ENCODE measurements around the gene CACNA1I. TPM values are rescaled to one million over a fixed set of nuclear protein-coding genes. Genes with fewer than 3 reads are reported as not detected.
A peak's percentile ranks its signal among the peaks of the same experiment; 100 is the strongest.

Gene CACNA1I
- total and polyA plus RNA-seq, 12 donors, result under 0.01 to 0.06 (median 0.05) TPM; not detected in 6

DNA sequence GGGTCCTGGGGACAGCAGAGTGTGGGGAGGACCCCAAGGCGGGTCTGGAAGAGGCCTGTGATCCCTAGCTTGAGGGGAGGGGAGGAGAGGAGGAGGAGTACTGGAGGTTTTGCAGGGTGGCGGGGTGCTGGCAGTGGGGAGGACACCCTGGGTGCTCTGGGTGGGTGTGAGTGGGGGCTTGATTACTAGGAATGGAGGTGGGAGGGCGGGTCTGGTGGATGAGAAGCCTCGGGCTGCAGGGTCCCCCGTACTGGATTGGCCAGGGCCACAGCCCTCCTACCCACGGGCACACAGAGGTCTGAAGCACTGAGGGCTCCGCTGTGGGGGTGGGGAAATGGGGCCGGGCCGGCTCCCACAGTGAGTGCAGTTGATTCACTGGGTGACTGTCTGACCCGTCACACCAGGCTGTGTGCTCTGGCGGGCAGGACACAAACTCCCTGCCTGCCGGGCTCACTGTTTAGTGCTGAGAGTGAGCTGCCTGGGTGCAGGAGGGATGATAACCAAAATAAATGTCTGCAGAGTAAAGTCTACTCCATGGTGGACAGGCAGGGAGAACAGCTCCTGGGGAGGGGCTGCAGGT lies 114.2 kb downstream of the CACNA1I start:
- peaks cover 10 to 94% (median 74%) of the 10 kb centered on the region in 7 donors for H3K27me3 ChIP-seq
- no peak for DNase-seq
- intact Hi-C loops (cut with DNase I), result no loop called here

DNA sequence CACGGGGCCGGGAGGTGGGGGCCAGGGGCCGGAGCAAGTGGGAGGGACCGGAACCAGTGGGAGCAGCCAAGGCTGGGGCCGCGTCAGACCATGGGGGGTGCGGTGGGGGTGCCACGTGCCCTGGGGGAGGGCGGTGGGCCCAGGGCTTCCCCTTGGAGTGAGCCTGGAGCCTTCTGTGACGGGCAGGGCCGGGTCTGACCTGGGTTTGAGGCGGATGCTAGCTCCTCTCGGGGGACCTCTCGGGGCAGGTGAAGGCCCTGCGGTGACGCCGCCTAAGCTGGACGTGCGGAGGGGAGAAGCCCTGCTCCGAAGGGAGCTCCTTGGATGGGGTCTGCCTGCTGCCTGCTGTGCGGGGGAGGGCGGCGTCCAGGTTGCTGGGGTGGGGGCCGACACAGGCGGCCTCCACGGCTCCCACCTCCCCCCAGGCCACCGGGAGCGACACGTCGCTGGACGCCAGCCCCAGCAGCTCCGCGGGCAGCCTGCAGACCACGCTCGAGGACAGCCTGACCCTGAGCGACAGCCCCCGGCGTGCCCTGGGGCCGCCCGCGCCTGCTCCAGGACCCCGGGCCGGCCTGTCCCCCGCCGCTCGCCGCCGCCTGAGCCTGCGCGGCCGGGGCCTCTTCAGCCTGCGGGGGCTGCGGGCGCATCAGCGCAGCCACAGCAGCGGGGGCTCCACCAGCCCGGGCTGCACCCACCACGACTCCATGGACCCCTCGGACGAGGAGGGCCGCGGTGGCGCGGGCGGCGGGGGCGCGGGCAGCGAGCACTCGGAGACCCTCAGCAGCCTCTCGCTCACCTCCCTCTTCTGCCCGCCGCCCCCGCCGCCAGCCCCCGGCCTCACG lies 115.0 kb downstream of the CACNA1I start:
- TF ChIP-seq CTCF (IDR thresholded peaks at IDR 0.05), result no peak
- peaks cover 10 to 94% (median 79%) of the 10 kb centered on the region in 7 donors for H3K27me3 ChIP-seq
- H3K36me3 ChIP-seq, result no peaks in the 10 kb centered on the region
- H3K4me3 ChIP-seq, result no peak overlapping the region
- H3K9me3 ChIP-seq, result no peaks in the 10 kb centered on the region
- ATAC-seq, result peak in 1 of 8 donors; percentile 30
- WGBS, 2 donors, result 4 to 5% methylated on average over 61 to 76 of the region's 77 CpGs
- H3K4me1 ChIP-seq, result peaks cover 0 to 2% (median 0%) of the 10 kb centered on the region in 9 donors
- intact Hi-C loops (cut with DNase I), result no loop called here
- H3K27ac ChIP-seq, result no peak overlapping the region
- DNase-seq, result no peak

More for the DNA sequence above, 114.2 kb downstream of the CACNA1I start:
- Histone ChIP-seq H3K4me3 (no peak overlapping the region), H3K4me1 (no peaks in the 10 kb centered on the region), H3K27ac (no peak overlapping the region), H3K9me3 (no peaks in the 10 kb centered on the region), H3K36me3 (no peaks in the 10 kb centered on the region)
- no peak for TF ChIP-seq CTCF (IDR thresholded peaks at IDR 0.05)
- WGBS, 2 donors, result 41 to 44% methylated on average over 12 of the region's 12 CpGs
- no peak for ATAC-seq

- Histone ChIP-seq H3K4me1 (peaks cover 0 to 3% (median 0%) of the 10 kb centered on the region in 9 donors), H3K27ac (no peak overlapping the region), H3K27me3 (peaks cover 10 to 97% (median 86%) of the 10 kb centered on the region in 7 donors), H3K36me3 (no peaks in the 10 kb centered on the region), H3K4me3 (no peak overlapping the region), H3K9me3 (no peaks in the 10 kb centered on the region)
- no peak for TF ChIP-seq CTCF (IDR thresholded peaks at IDR 0.05)
- ATAC-seq (no peak), DNase-seq (no peak)
- WGBS, 2 donors, result 37 to 46% methylated on average over 26 to 39 of the region's 39 CpGs
- intact Hi-C loops (cut with DNase I), result no loop called here
Measured at GRCh38 chr22:39686178-39686620, 115.6 kb downstream of the CACNA1I start.

DNA sequence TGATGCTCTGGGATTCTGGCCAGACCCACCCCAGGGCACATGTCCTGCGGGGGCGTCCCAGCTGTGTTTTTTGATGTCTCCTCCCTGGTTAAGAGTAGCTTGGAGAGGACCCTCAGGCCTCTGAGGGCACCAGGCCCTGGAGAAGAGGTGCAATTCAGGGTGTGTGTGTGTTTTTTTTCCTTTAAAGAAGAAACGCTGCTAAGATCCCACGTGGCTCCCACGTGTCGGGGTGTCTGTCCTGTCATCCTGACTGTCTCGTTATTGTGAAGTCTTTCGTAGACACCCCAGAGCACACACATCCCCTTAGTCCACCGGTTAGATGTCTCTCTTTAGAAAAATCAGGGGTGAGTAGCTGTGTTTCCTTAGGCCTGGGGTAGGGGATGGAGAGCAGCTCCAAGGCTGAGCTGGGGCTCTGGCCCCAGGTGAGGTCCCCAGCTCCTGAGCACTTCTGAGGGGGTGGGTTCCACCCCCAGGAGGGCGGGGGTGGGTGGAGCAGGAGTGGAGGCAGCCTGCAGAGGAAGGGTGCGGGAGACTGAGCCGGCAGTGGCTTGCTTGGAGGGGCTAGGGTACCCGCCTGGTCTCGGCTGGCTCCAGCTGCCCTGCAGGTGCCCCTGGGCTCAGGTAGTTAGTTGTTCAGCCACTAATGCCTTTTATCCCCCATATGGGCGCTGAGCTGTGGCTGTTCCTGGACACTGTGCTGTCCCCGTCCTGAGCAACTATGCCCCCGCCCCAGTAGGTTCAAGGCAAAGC lies 116.4 kb downstream of the CACNA1I start:
- Histone ChIP-seq H3K27ac (no peak overlapping the region), H3K9me3 (no peaks in the 10 kb centered on the region), H3K36me3 (no peaks in the 10 kb centered on the region), H3K4me1 (peaks cover 0 to 3% (median 0%) of the 10 kb centered on the region in 9 donors), H3K27me3 (peaks cover 10 to 97% (median 92%) of the 10 kb centered on the region in 7 donors), H3K4me3 (no peak overlapping the region)
- WGBS, 2 donors, result 76% methylated on average over 17 of the region's 17 CpGs
- ATAC-seq (no peak), DNase-seq (no peak)
- intact Hi-C loops (cut with DNase I), result no loop called here
- no peak for TF ChIP-seq CTCF (IDR thresholded peaks at IDR 0.05)
